Gastrocnemius medialis (tissue), 4 donors: ENCODE results near the gene SRGAP2B.
"Not testable (repeated sequence)": the region's sequence is repeated elsewhere in the genome, so short reads cannot be mapped to it uniquely, and the experiment has no call there.

Source experiments
- CTCF ChIP-seq, 5 experiments: fragments of 450-650 bp in 3 of 5; fragments of 200-600 bp in 2 of 5; sonication (generic) in 2 of 5; IDR thresholded peaks in 4 of 5; conservative IDR thresholded peaks in 1 of 5; 1 replicate in 4 of 5; 2 replicates in 1 of 5; pipeline ENCODE4 v1.5.1; 2016 to 2019; ENCODE audit warnings: antibody characterized with exemption in 5 of 5, mild to moderate bottlenecking in 3 of 5, moderate library complexity in 3 of 5
- POLR2A ChIP-seq, 2 donors: fragments of 450-650 bp; IDR thresholded peaks; one replicate each; pipeline ENCODE4 v1.6.1; 2017; ENCODE audit warnings: antibody characterized with exemption in 2 of 2, mild to moderate bottlenecking in 2 of 2, moderate library complexity in 2 of 2

GRCh38 chr1:144930085-144930777 lies 164.9 kb downstream of the SRGAP2B start:
- TF ChIP-seq CTCF (IDR thresholded peaks at IDR 0.05 in 4 of 5, conservative IDR thresholded peaks at IDR 0.05 in 1 of 5); POLR2A (IDR thresholded peaks at IDR 0.05): not testable (repeated sequence)
